GM21528 (cell line): Measurements from ENCODE around the gene OTOA.
"Not testable (repeated sequence)": the region's sequence is repeated elsewhere in the genome, so short reads cannot be mapped to it uniquely, and the experiment has no call there.

Experiments
- ATAC-seq: cut with Tn5 transposase; IDR thresholded peaks from one replicate; pipeline ENCODE4 v1.9.1; 2021; ENCODE audit warnings: mild to moderate bottlenecking, moderate library complexity; ENCODE audit not compliant: unreplicated experiment, low FRiP score

OTOA gene

DNA sequence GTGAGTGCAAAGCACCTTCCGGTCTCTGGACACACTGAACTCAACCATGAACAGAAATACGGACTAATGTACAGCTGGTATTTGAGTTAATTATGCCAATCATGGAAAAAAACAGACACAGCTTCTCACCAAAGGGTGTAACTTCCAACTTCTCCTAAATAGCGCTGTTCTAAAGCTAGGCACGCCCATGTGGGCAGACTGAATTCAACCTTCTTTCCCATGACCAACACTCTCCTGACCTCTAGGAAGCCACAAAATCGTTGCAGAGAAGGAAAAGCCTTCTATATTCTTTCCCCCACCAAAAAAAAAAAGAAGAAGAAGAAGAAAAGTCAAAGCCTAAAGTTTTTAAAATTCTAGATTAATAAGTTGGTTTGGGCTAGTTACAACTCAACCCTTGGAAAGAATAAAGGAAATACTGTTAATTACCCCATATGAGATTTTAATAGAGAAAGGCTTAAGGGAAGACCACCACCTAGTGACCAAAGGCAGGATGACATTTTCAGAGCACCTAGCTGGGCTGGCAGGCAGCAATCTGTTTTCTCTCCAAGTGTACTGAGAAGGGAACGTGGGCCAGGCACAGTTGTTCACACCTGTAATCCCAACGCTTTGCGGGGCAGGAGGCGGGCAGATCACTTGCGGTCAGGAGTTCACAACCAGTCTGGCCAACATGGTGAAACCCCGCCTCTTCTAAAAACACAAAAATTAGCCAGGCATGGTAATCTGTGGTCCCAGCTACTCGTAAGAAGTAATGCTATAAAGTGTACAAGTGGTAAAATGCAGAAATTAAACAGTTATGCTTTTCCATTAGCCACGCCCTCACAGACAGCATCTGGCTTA, 138.0 kb downstream of the OTOA start:
- not testable (repeated sequence) for ATAC-seq

DNA sequence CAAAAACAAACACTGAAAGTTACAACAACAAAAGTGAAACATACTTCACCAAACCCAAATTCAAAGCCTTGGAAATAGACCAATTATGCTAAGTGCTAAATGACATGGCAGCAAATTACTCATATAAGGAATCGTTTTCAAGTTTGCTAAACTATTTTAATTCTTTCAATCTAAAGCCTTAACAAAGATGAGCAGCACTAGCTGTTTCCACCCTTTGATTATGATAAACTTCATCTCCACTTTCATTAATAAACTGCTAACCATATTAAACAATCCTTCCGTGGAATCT, 138.6 kb downstream of the OTOA start:
- not testable (repeated sequence) for ATAC-seq
